ENCODE results near the gene GRIN2C.

The GRIN2C gene

GRCh38 chr17:74807441-74807840 is 52.2 kb downstream of the GRIN2C start:
- H3K4me1 ChIP-seq, result peaks cover 50% of the 10 kb centered on the region
- no peak overlapping the region for H3K27ac ChIP-seq
- peaks cover 4% of the 10 kb centered on the region; the same call in 1 of the 2 replicates for H3K36me3 ChIP-seq

GRCh38 chr17:74806334-74806733 is 53.4 kb downstream of the GRIN2C start:
- no peaks in the 10 kb centered on the region for H3K27me3 ChIP-seq
- H3K4me2 ChIP-seq, result no peak overlapping the region
- peaks cover 13% of the 10 kb centered on the region; the same call in 1 of the 2 replicates for H3K36me3 ChIP-seq
- H3K4me3 ChIP-seq, result no peak overlapping the region
- no peak overlapping the region for H3K27ac ChIP-seq
- TF ChIP-seq Cebpa-rat (IDR thresholded peaks at IDR 0.05), result no peak
- H3K9me3 ChIP-seq, result no peaks in the 10 kb centered on the region
- H3K9ac ChIP-seq, result no peak overlapping the region
- H4K20me1 ChIP-seq, result peaks cover 45% of the 10 kb centered on the region
- peaks cover 39% of the 10 kb centered on the region for H3K4me1 ChIP-seq

More at GRCh38 chr17:74807441-74807840, 52.2 kb downstream of the GRIN2C start:
- no peak for TF ChIP-seq Cebpa-rat (IDR thresholded peaks at IDR 0.05)
- no peaks in the 10 kb centered on the region for H3K27me3 ChIP-seq
- peak overlapping the region; percentile 56 for H3K4me2 ChIP-seq
- no peak overlapping the region for H3K4me3 ChIP-seq
- H4K20me1 ChIP-seq, result peaks cover 45% of the 10 kb centered on the region
- H3K9ac ChIP-seq, result no peak overlapping the region
- H3K9me3 ChIP-seq, result no peaks in the 10 kb centered on the region

- Histone ChIP-seq H3K4me2 (peak overlapping the region; percentile 19; the same call in 1 of the 2 replicates), H4K20me1 (peaks cover 45% of the 10 kb centered on the region), H3K27me3 (no peaks in the 10 kb centered on the region), H3K9me3 (no peaks in the 10 kb centered on the region), H3K36me3 (peaks cover 20% of the 10 kb centered on the region; the same call in 1 of the 2 replicates), H3K9ac (no peak overlapping the region), H3K4me1 (peaks cover 33% of the 10 kb centered on the region), H3K4me3 (no peak overlapping the region), H3K27ac (no peak overlapping the region)
- no peak for TF ChIP-seq Cebpa-rat (IDR thresholded peaks at IDR 0.05)
Observed at GRCh38 chr17:74805591-74805991, 54.1 kb downstream of the GRIN2C start.

- TF ChIP-seq Cebpa-rat (IDR thresholded peaks at IDR 0.05), result no peak
- H3K27me3 ChIP-seq, result no peaks in the 10 kb centered on the region
- H4K20me1 ChIP-seq, result peaks cover 45% of the 10 kb centered on the region
- no peak overlapping the region for H3K4me2 ChIP-seq
- H3K9me3 ChIP-seq, result no peaks in the 10 kb centered on the region
- peaks cover 33% of the 10 kb centered on the region for H3K4me1 ChIP-seq
- no peak overlapping the region for H3K4me3 ChIP-seq
- H3K9ac ChIP-seq, result no peak overlapping the region
- peaks cover 29% of the 10 kb centered on the region for H3K36me3 ChIP-seq
- no peak overlapping the region for H3K27ac ChIP-seq
Observed at GRCh38 chr17:74804683-74805082, 55.0 kb downstream of the GRIN2C start.

- H3K4me1 ChIP-seq, result peaks cover 27% of the 10 kb centered on the region
- H3K4me3 ChIP-seq, result no peak overlapping the region
Observed at GRCh38 chr17:74803971-74804370, 55.7 kb downstream of the GRIN2C start.

GRCh38 chr17:74803388-74803930 is 56.2 kb downstream of the GRIN2C start:
- H3K4me3 ChIP-seq, result no peak overlapping the region
- no peak overlapping the region for H3K27ac ChIP-seq
- no peaks in the 10 kb centered on the region for H3K9me3 ChIP-seq
- H3K27me3 ChIP-seq, result no peaks in the 10 kb centered on the region
- no peak overlapping the region for H3K4me2 ChIP-seq
- peaks cover 36% of the 10 kb centered on the region for H4K20me1 ChIP-seq
- TF ChIP-seq Cebpa-rat (IDR thresholded peaks at IDR 0.05), result no peak
- H3K36me3 ChIP-seq, result peaks cover 39% of the 10 kb centered on the region
- no peak overlapping the region for H3K9ac ChIP-seq
- peaks cover 22% of the 10 kb centered on the region for H3K4me1 ChIP-seq

More at GRCh38 chr17:74803971-74804370, 55.7 kb downstream of the GRIN2C start:
- Histone ChIP-seq H3K27ac (no peak overlapping the region), H3K36me3 (peaks cover 36% of the 10 kb centered on the region), H3K4me2 (no peak overlapping the region), H4K20me1 (peaks cover 41% of the 10 kb centered on the region), H3K9me3 (no peaks in the 10 kb centered on the region), H3K27me3 (no peaks in the 10 kb centered on the region), H3K9ac (no peak overlapping the region)
- TF ChIP-seq Cebpa-rat (IDR thresholded peaks at IDR 0.05), result no peak

GRCh38 chr17:74801896-74802295 is 57.8 kb downstream of the GRIN2C start:
- peaks cover 21% of the 10 kb centered on the region for H3K4me1 ChIP-seq
- peaks cover 49% of the 10 kb centered on the region for H3K36me3 ChIP-seq

GRCh38 chr17:74800531-74800930 is 59.2 kb downstream of the GRIN2C start:
- H3K4me1 ChIP-seq, result peaks cover 20% of the 10 kb centered on the region
- no peak overlapping the region for H3K27ac ChIP-seq
- H3K4me2 ChIP-seq, result no peak overlapping the region
- no peaks in the 10 kb centered on the region for H3K9me3 ChIP-seq
- H3K27me3 ChIP-seq, result no peaks in the 10 kb centered on the region
- no peak for TF ChIP-seq Cebpa-rat (IDR thresholded peaks at IDR 0.05)
- no peak overlapping the region; the same call in 1 of the 2 replicates for H3K9ac ChIP-seq
- H3K36me3 ChIP-seq, result peaks cover 63% of the 10 kb centered on the region
- peaks cover 25% of the 10 kb centered on the region; the same call in 1 of the 2 replicates for H4K20me1 ChIP-seq
- no peak overlapping the region for H3K4me3 ChIP-seq

More at GRCh38 chr17:74801896-74802295, 57.8 kb downstream of the GRIN2C start:
- Histone ChIP-seq H3K4me2 (no peak overlapping the region), H3K27ac (no peak overlapping the region), H3K27me3 (no peaks in the 10 kb centered on the region), H3K9me3 (no peaks in the 10 kb centered on the region), H3K9ac (no peak overlapping the region), H4K20me1 (peaks cover 30% of the 10 kb centered on the region; the same call in 1 of the 2 replicates), H3K4me3 (no peak overlapping the region)
- TF ChIP-seq Cebpa-rat (IDR thresholded peaks at IDR 0.05), result no peak

GRCh38 chr17:74799097-74799496 is 60.6 kb downstream of the GRIN2C start:
- H3K36me3 ChIP-seq, result peaks cover 72% of the 10 kb centered on the region
- peaks cover 14% of the 10 kb centered on the region for H3K4me1 ChIP-seq
- no peaks in the 10 kb centered on the region for H3K27me3 ChIP-seq
- H3K27ac ChIP-seq, result no peak overlapping the region
- H3K9me3 ChIP-seq, result no peaks in the 10 kb centered on the region
- H3K4me3 ChIP-seq, result no peak overlapping the region
- no peak overlapping the region for H3K9ac ChIP-seq
- no peak for TF ChIP-seq Cebpa-rat (IDR thresholded peaks at IDR 0.05)
- no peak overlapping the region for H3K4me2 ChIP-seq
- H4K20me1 ChIP-seq, result peaks cover 10% of the 10 kb centered on the region; the same call in 1 of the 2 replicates

GRCh38 chr17:74798239-74798707 is 61.4 kb downstream of the GRIN2C start:
- Histone ChIP-seq H4K20me1 (peaks cover 10% of the 10 kb centered on the region; the same call in 1 of the 2 replicates), H3K4me3 (no peak overlapping the region), H3K27me3 (no peaks in the 10 kb centered on the region), H3K9me3 (no peaks in the 10 kb centered on the region), H3K9ac (no peak overlapping the region), H3K36me3 (peaks cover 80% of the 10 kb centered on the region), H3K4me2 (peak overlapping the region; percentile 30; the same call in 1 of the 2 replicates), H3K27ac (no peak overlapping the region), H3K4me1 (peaks cover 14% of the 10 kb centered on the region)
- TF ChIP-seq Cebpa-rat (IDR thresholded peaks at IDR 0.05), result no peak
